ENCODE results near the gene FMNL2.

Gene FMNL2

DNA sequence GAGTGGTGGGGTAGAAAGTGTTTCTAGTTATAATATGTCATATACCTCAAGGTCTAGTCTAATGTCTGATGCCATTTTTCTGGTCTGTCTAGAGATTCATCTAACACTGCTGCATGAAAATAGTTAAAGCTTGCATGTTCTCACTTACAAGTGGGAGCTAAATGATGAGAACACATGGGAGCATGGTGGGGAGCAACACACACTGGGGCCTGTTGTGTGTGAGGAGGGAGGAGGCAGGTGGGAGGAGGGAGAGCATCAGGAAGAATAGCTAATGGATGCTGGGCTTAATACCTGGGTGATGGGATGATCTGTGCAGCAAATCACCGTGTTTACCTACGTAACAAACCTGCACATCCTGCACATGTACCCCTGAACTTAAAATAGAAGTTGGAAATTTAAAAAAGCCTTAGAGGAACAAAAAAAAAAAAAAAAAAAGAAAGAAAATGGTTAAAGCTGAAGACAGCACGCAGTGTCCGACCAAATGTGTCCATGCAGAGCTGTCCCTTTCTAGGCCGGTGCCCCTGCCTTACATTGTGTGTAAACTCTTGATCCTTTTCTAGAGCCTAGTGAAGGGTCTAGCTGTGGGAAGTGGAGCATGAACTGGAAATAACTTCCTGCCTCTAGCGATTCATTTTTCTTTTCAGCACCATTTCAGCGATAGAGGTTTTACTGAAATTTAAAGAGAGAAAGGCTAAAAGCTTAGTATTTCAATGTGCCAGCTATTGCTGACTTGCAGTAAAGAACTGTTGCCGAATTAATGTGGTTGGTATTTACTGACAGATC, 94.0 kb downstream of the FMNL2 start:
- no peak for DNase-seq

DNA sequence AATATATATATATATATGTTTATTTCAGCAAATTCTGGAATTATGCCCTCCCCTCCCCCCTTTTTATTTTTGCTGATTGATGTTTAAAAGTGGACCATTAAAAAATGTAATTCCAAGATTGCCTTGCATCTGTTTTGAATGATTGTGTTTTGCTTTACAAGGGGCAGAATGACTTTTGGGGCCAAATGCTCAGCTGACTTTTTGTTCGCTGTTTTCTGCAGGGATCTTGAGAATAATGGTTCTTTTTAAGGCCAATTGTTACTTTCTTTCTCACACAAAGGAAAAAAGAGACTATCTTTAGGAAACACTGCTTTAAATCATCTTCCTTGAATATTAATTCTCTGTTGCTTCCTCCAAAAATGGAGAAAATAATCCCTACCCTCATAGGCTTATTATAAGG, 95.9 kb downstream of the FMNL2 start:
- no peak for DNase-seq

DNA sequence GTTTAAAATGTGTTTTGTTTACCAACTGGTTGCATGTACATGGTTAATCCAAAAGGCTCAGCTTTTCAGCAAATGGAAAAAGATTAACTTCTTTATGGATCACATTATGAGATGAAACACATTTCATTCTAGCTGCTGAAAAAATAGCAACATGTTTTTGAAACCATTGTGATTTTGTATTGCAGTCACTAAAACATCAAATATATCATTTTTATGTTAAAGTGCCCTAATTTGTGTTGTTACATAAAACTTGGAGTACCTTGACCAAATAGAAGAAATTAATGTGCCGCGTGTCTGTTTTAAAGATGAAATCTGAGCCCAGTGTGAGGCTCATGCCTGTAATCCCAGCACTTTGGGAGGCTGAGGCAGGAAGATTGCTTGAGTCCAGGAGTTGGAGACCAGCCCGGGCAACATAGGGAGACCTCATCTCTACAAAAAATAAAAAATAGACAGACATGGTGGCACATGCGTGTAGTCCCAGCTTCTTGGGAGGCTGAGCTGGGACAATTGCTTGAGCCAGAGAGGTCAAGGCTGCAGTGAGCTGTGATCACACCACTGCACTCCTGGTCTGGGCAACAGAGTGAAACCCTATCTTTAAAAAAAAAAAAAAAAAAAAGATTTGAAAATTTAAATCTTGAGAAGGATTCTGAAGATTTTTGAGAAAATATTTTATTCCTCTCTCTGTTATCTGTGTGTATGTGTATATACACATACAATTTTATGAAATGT, 96.6 kb downstream of the FMNL2 start:
- no peak for DNase-seq

DNA sequence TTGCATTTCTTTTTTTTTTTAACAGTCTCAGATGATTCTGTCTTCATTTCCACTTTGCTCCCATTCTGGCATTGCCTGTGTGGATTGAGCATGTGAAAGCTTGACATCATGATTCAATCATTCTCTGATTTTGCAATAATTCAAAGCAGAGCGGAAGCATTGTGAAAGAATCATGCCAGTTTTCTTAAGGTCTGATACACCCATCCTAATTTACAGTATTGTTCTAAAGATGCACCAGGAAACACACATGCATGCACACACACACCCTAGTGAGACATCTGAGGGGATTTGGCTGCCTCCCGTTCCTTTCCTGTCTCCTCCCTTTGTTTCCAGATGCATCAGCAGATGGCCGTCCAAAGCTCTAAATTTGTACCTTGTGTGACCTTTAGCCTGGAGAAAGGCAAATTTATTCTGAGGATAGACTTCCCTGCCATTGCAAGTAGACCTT, 97.3 kb downstream of the FMNL2 start:
- no peak for DNase-seq

DNA sequence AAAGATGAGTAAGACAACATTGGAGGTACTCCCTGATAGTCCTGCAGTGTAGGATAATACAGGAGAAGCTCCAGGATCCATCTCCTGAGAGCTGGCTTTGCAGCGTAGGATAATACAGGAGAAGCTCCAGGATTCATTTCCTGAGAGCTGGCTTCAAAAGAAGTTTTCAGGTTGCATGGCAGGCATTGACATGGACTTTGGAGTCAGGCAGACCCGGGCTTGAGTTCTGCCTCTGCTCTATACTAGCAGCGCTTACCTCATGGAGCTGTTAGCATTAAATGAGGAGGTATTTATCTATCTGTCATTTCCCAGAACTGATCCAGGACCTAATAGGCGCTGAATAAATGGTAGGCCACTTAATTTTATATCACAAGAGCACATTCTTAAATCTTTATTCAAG, 97.8 kb downstream of the FMNL2 start:
- no peak for DNase-seq

DNA sequence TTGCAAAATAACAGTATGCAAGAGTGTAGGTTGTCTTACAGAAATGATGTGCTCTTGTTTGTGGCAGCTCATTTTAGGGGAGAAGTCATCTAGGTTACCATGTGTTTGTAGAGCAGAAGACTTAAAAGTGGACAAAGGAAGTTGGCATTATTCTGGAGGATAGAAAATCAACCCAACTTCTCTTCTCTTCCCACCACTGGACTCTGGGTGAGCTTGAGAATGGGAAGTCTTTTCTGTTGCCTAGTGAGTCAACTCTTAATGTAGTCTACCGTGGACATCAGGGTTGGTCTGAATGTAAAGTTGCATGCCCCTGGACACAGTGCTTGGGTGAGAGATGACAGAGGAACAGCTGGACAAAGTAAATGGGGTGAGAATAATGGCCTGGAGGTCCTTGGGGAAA, 98.3 kb downstream of the FMNL2 start:
- DNase-seq: no peak

DNA sequence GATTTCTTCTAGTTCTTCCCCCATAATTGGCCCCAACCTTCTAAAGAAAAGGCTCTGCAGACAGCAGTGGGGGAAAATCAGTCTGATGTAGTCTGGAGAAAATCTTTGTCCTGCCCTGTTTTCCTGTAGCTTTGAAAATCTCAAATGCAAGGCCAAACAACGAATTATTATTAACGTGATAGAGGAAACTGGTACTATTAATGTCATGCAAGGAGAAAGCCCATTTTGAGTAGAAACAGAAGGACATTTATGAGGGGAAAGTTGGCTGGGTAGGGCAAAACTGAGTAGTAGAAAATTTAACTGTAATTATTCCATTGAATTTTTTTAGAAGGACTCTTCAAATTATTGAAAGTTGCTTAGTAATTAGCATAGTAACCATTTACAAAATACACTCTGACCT, 98.8 kb downstream of the FMNL2 start:
- DNase-seq: no peak

DNA sequence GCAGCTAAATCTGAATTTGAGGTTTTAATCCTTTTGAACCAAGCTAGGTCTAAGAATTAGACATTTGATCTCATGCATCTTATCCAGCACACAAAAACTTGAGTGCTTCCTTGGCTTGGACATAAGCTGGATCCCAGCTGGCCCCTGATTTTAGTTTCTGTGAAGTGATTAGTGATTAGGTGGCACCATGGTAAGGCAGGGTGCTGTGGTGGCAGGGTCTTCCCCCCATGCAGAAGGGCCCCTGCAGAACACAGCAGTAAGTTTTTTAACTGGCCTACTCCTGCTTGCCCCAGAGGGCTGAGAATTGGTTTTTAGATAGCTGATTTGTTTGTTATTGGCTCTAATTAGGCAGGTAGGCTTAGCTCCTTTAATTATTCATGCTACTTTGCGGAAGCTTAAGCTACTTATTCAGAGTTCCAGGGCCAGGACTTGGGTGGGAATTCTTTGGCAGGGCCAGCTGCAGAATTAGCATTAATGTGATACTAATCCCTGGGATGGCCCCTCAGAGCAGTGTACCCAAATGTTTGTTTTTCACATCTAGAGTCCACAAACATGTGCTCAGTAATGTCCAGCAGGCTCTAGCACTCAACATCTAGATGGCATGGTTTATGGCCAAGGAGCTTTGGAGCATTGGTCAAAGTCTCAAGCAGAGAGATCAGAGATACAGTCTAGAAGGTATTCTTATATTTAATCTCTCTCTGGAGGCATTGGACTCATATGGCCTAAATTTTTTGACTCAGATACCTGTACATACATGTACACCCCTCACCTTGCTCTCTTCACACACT, 99.6 kb downstream of the FMNL2 start:
- no peak for DNase-seq

DNA sequence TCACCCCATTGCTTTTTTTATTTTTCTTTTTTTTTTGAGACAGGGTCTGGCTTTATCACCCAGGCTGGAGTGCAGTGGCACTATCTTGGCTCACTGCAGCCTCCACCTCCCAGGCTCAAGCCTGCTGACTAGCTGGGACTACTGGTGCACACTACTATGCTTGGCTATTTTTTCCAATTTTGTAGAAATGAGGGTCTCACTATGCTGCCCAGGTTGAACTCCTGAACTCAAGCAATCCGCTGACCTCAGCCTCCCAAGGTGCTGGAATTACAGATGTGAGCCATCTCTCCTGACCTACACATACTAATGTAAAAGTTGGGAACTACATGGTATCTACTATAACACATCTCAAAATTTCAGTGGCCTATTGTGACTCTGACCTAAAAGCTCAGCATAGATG, 101.2 kb downstream of the FMNL2 start:
- DNase-seq: no peak

DNA sequence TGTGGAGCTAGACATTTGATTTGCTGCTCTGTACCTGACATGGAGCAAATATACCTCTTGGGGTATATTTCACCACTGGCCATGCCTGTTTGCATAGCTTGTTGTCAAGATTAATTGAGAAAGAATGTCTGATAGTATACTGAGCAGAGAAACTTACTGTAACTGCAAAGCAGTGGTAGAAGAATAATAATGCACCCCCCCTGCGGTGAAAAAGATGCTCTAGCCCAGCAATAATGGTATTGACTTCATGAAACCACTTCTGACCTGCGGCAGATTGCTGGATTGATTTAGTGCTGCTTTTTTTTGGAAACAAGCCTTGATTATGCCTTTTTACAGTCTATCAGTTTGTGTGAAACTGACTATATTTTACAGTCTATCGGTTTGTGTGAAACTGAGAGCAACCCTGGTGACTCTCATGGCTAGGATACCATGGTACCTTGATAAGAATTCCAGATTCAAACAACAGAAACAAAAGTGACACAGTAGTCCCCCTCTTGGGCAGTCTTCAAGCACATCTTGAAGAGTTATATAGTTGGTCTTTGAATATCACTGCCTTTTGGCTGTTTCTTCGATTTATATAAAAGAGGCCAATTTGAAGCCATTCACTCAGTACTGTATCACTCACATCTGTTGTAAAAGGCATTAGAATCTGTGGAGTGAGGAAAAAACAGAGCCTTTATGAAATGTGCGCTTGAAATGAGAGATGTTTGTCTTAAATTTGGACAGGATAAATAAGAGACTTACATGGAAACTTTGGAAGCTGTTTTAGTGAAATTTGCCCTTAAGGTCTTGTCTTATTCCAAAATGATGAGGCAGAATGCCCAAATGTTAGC, 102.5 kb downstream of the FMNL2 start:
- DNase-seq: no peak

DNA sequence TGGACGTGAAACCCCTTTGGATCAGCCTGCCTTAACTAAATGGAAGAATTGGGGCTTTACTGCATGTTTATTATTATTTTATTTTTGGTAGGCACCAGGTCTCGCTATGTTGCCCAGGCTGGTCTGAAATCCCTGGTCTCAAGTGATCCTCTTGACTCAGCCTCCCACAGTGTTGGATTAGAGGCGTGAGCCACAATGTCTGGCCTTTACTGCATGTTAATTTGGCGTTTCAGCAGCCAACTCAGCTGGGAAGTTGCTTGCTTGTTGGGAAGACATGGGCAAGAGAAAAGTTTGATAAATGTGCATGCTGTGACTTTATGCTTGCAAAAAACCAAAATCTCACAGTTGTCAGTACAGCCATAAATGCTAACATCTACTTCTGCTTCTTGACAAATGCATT, 105.1 kb downstream of the FMNL2 start:
- no peak for DNase-seq

DNA sequence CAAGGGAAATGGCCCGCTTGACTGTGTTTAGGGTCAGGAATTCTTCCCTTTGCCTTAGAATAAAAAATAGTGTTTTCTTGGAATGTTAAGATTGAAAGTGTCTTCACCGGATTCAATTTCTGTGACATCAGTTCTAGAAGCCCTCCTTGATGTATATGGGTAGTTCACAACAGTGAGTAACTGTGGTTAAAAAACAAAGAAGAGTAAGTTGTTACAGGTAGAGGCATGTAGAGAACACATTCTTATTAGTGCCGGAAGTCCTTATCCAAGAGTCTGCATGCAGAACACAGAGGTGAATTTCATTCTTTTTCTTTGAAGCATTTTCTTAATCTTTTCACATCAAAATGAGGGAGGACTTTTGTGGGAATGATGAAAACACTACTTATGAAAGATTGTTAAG, 105.5 kb downstream of the FMNL2 start:
- DNase-seq: no peak

DNA sequence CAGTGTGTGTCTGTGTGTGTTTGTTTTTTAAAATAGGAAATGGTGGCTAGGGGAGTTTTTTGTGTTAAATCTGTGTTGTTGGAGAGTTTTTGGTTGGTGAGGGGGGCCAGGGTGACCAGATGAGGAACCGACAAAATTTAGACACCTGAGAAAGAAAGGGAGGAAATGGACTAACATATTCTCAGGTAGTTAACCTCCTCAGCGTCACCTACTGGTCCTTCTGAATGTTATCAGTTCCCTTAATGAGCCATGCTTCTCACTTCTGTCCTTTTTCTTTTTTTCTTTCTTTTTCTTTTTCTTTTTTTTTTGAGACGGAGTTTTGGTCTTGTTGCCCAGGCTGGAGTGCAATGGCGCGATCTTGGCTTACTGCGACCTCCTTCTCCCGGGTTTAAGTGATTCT, 107.0 kb downstream of the FMNL2 start:
- DNase-seq: no peak

DNA sequence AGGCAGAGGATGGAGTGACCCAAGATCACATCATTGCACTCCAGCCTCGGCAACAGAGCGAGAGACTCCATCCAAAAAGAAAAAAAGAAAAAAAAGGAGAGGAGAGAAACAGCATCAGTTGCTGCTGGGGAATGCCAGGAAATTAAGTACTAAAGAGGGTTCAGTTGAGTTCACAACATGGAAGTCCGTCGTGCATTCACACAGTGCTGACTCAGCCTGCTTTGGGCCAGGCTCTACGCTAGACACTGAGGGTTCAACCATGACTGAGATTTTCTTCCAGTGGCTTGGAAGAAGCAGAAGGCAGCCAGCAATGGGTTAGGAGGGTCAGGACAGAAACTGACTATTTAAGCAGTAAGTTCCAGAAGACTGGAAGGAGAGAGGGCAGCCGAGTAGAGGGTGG, 108.8 kb downstream of the FMNL2 start:
- no peak for DNase-seq

DNA sequence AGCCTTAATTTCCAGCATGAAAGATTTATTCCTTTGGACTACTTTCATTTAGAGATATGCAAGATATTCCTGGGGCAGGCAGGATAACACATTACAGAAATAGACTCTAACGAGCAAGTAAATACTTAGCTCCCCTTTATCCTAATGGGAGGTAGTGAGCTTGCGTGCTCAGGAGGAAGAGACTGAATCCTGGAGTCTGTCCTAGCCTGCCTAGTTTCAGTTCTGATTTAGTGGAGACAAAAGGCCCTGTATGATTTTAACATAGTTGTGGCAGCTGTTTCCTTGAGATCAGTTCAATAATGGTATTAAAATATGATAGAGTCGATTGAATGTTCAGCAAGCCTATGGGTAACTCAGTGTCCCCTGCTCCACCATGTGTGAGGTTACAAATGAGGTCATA, 109.5 kb downstream of the FMNL2 start:
- DNase-seq: no peak

DNA sequence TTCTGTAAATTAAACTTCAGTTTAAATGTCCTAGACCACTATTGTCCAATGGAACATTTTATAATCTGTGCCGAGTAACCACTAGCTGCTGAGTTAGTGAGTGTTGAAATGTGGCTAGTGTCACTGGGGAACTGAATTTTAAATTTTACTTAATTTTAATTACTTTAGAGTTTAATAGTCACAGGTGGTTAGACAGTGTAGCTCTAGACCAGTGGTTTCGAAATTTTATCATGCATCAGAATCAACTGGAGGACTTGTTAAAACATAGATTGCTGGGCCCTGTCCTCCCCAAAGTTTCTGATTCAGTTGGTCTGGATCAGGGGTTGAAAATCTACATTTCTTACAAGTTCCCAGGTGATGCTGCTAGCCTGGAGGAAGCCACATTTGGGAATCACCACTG, 110.4 kb downstream of the FMNL2 start:
- DNase-seq: no peak

DNA sequence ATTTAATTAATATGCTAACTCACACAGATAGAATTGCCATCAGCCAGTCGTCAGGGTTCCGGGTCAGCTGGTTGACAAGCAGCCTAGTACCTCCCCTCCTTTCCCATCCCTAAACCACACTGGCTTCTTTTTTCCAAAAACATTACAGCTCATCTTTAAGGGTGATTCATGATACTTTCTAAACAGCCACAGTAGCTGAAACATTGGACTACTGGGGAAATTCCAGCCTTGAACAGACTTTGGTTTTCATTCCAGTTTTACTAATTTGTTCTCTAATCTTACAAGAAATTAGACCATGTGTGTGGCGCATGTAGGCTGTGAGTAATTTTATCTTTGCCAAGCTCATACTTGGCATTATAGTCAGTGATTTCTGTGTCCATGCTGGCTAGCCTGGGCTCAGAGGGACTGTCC, 110.8 kb downstream of the FMNL2 start:
- DNase-seq: no peak

DNA sequence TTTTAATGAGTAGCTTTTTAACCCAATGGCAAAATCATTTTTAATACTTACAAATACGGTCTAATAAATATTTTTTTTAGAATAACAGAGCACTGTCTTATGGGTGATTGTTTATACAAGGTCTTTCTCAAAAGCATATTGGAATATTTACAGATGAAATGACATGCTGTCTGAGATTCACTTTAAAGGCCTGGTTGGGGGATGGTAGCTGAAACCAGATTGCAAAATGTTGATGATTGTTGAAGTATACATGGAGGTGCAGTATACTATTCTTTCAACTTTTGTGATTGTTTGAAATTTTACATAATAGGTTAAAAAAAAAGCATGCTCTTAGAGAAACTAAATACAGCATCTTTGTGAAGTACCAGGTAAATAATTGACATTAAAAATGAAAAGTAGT, 111.2 kb downstream of the FMNL2 start:
- no peak for DNase-seq

DNA sequence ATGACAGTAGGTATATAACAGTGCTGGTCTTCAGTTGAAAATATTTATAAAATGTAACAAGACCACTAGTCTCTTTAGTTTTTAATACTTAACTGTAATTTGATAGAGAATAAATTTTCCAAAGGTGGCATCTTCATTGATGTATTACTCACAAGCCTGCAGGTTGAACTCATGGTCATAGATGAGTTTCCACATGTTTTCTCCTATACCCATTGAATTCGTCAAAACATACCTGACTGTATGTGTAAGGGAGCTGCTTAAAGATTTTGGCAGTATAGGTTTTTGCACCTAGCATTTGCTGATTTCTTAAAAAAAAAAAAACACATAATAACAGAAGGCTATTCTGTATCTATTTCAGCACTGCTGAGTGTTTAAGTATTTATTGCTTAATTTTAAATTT, 112.9 kb downstream of the FMNL2 start:
- no peak for DNase-seq

DNA sequence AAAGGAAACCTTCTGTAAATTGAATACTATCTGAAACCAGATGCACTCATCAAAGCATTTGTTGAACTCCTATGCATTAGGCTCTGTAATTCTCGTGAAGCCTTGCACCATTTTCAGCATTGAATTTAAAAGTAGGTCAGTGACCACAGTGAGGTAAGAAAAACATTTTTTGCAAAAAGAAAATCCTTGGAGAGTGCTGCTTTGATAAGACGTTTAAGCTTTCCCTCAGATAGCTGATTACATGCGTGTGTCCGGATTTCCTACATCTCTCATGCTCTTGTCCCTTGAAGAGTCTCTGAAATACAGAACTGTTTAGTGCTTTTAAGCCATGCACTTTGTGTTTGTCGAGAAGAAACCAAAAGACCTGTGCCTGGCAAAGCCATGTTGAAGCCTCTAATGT, 113.6 kb downstream of the FMNL2 start:
- no peak for DNase-seq

DNA sequence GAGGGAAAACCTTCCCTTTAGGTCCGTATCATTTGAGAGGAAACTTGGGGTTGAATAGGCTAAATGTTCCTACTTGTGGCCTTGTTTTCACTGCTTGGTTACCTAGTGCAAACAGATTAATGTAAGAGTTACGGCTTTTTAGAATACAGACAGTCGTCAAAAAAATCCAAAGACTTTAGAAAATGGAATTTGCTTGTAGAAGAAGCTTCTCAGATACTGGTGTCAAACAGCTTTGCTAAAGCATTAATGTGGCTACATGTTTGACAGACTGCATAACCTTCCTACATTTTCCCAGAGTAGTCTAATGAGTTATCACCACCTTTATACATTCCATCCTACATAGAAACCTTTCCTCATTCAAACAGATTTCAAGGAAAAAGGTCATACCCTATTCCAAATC, 114.6 kb downstream of the FMNL2 start:
- no peak for DNase-seq

DNA sequence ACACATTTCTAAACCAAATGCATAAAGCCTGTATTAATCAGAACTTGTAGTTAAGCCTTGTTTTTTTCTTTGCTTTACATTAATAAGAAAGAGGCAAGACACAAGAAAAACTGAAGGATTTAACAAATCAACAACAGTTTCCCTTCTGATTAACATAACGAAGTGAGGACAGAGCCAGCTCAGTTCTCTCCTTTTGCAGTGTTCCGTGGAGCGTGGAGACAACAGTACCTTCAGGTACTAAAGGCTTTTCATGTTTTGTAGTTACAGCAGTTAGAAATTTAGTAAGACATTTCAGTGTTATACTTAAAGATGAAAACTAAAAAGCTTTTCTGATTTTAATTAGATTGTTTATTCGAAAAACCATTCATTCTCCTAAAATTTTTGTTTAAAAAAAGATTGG, 115.2 kb downstream of the FMNL2 start:
- no peak for DNase-seq

All from activated naive CD4-positive, alpha-beta T cell treated with Interleukin-2 at 50 U/mL for 16 hours (primary cell).